Liver (tissue), 2 donors: ENCODE data around the gene MYRFL.

Source experiments
- FOXA2 ChIP-seq: IDR thresholded peaks from 2 replicates; pipeline ENCODE4 v1.6.1; 2016; ENCODE audit warnings: antibody characterized with exemption
- HNF4A ChIP-seq, 2 donors: conservative IDR thresholded peaks; 2 replicates each; pipeline ENCODE4 v1.6.1; 2016; ENCODE audit warnings: antibody characterized with exemption in 2 of 2, mild to moderate bottlenecking in 2 of 2
- RAD21 ChIP-seq, 2 donors: IDR thresholded peaks; 2 replicates each; pipeline ENCODE4 v1.6.1; 2016; ENCODE audit warnings: antibody characterized with exemption in 2 of 2, mild to moderate bottlenecking in 2 of 2
- RXRA ChIP-seq, 2 donors: IDR thresholded peaks; 2 replicates each; pipeline ENCODE4 v1.6.1; 2017 to 2018; ENCODE audit warnings: antibody characterized with exemption in 2 of 2, mild to moderate bottlenecking in 1 of 2
- donor health status: healthy.

DNA sequence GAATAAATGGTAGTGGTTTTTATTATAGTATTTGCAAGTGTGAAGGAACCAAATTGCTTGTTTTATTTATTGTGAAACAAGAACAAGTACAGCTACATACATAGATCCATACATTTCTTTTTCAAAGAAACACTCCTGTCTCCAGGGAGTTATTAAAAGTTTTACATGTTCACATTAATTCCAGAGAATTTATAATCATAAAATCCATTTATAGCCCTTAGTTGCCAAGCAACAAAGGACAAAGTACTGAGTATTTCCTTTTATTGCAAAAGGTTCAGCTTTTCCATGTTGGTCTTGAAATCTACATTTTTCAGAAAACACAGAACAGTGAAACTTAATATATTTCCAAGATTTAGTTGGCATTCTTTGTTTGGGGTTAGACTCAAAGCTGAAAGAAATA, 9.5 kb downstream of the MYRFL start:
- TF ChIP-seq RXRA (IDR thresholded peaks at IDR 0.05) (no peak), FOXA2 (no peak), RAD21 (IDR thresholded peaks at IDR 0.05) (no peak), HNF4A (conservative IDR thresholded peaks at IDR 0.05) (no peak)
